HEK293 (cell line): ENCODE data around the gene STK11.

ENCODE experiments used
- GLIS1 ChIP-seq: fragments of 450-650 bp; formaldehyde crosslinking; IDR thresholded peaks from 2 replicates; pipeline ENCODE4 v1.5.1; 2016; ENCODE audit warnings: missing biosample characterization, missing genetic modification characterization
- SP3 ChIP-seq: fragments of 450-650 bp; formaldehyde crosslinking; IDR thresholded peaks from 2 replicates; pipeline ENCODE4 v1.5.1; 2016; ENCODE audit warnings: missing biosample characterization, missing genetic modification characterization
- TCF7L2 ChIP-seq: IDR thresholded peaks from 2 replicates; pipeline ENCODE4 v1.6.1; 2011; ENCODE audit warnings: low read depth, mild to moderate bottlenecking, inconsistent platforms, low read length, moderate library complexity, borderline replicate concordance
- ZBTB21 ChIP-seq: fragments of 450-650 bp; formaldehyde crosslinking; IDR thresholded peaks from 2 replicates; pipeline ENCODE4 v1.5.1; 2017; ENCODE audit warnings: missing biosample characterization, missing genetic modification characterization
- ZNF10 ChIP-seq: fragments of 450-650 bp; formaldehyde crosslinking; IDR thresholded peaks from 2 replicates; pipeline ENCODE4 v1.5.1; 2017; ENCODE audit warnings: missing biosample characterization, missing genetic modification characterization
- ZNF157 ChIP-seq: fragments of 450-650 bp; formaldehyde crosslinking; IDR thresholded peaks from 2 replicates; pipeline ENCODE4 v1.5.1; 2016; ENCODE audit warnings: missing biosample characterization, missing genetic modification characterization
- ZNF335 ChIP-seq: fragments of 450-650 bp; formaldehyde crosslinking; conservative IDR thresholded peaks from 2 replicates; pipeline ENCODE4 v1.5.1; 2016; ENCODE audit warnings: missing biosample characterization, missing genetic modification characterization
- ZNF394 ChIP-seq: fragments of 450-650 bp; formaldehyde crosslinking; IDR thresholded peaks from 2 replicates; pipeline ENCODE4 v1.5.1; 2016; ENCODE audit warnings: missing biosample characterization, missing genetic modification characterization, mild to moderate bottlenecking, moderate library complexity, borderline replicate concordance
- ZNF473 ChIP-seq: fragments of 450-650 bp; formaldehyde crosslinking; IDR thresholded peaks from 2 replicates; pipeline ENCODE4 v1.5.1; 2017; ENCODE audit warnings: missing biosample characterization, missing genetic modification characterization
- ZNF48 ChIP-seq: fragments of 450-650 bp; formaldehyde crosslinking; IDR thresholded peaks from 2 replicates; pipeline ENCODE4 v1.5.1; 2016; ENCODE audit warnings: missing biosample characterization, missing genetic modification characterization
- ZNF514 ChIP-seq: fragments of 450-650 bp; formaldehyde crosslinking; IDR thresholded peaks from 2 replicates; pipeline ENCODE4 v1.5.1; 2016; ENCODE audit warnings: missing biosample characterization, missing genetic modification characterization
- ZNF521 ChIP-seq: fragments of 450-650 bp; formaldehyde crosslinking; IDR thresholded peaks from 2 replicates; pipeline ENCODE4 v1.5.1; 2017; ENCODE audit warnings: missing biosample characterization, mild to moderate bottlenecking, missing genetic modification characterization
- ZNF530 ChIP-seq: fragments of 450-650 bp; formaldehyde crosslinking; IDR thresholded peaks from 2 replicates; pipeline ENCODE4 v1.5.1; 2016; ENCODE audit warnings: low read depth, missing biosample characterization, missing genetic modification characterization
- ZNF561 ChIP-seq: fragments of 450-650 bp; IDR thresholded peaks from 2 replicates; pipeline ENCODE4 v1.5.1; 2018; ENCODE audit warnings: missing biosample characterization, missing genetic modification characterization, borderline replicate concordance
- ZNF585B ChIP-seq: fragments of 450-650 bp; formaldehyde crosslinking; IDR thresholded peaks from 2 replicates; pipeline ENCODE4 v1.5.1; 2016; ENCODE audit warnings: missing biosample characterization, missing genetic modification characterization
- ZNF629 ChIP-seq: fragments of 450-650 bp; formaldehyde crosslinking; IDR thresholded peaks from 2 replicates; pipeline ENCODE4 v1.5.1; 2017; ENCODE audit warnings: missing biosample characterization, missing genetic modification characterization
- ZNF76 ChIP-seq: fragments of 450-650 bp; formaldehyde crosslinking; IDR thresholded peaks from 2 replicates; pipeline ENCODE4; 2016; ENCODE audit warnings: low read depth, missing biosample characterization, missing genetic modification characterization, borderline replicate concordance
- ZNF777 ChIP-seq: fragments of 450-650 bp; formaldehyde crosslinking; IDR thresholded peaks from 2 replicates; pipeline ENCODE4 v1.5.1; 2017; ENCODE audit warnings: missing biosample characterization, missing genetic modification characterization, borderline replicate concordance
- ZXDB ChIP-seq: fragments of 450-650 bp; formaldehyde crosslinking; IDR thresholded peaks from 2 replicates; pipeline ENCODE4 v1.5.1; 2016; ENCODE audit warnings: missing biosample characterization, missing genetic modification characterization
- TF ChIP-seq, protein P1 (sequence below): fragments of 450-650 bp; formaldehyde crosslinking; conservative IDR thresholded peaks from 2 replicates; pipeline ENCODE4 v1.5.1; 2016; ENCODE audit warnings: low read depth, missing biosample characterization, missing genetic modification characterization
- TF ChIP-seq, protein P2 (sequence below): fragments of 450-650 bp; formaldehyde crosslinking; IDR thresholded peaks from 2 replicates; pipeline ENCODE4 v1.5.1; 2016; ENCODE audit warnings: missing biosample characterization, missing genetic modification characterization
- TF ChIP-seq, protein P3 (sequence below): fragments of 450-650 bp; formaldehyde crosslinking; IDR thresholded peaks from 2 replicates; pipeline ENCODE4; 2016; ENCODE audit warnings: missing biosample characterization, missing genetic modification characterization
- TF ChIP-seq, protein P4 (sequence below): fragments of 450-650 bp; formaldehyde crosslinking; IDR thresholded peaks from 2 replicates; pipeline ENCODE4 v1.5.1; 2016; ENCODE audit warnings: missing biosample characterization, missing genetic modification characterization
- TF ChIP-seq, protein P5 (sequence below): fragments of 450-650 bp; formaldehyde crosslinking; IDR thresholded peaks from 2 replicates; pipeline ENCODE4 v1.5.1; 2016; ENCODE audit warnings: missing biosample characterization, missing genetic modification characterization

The STK11 gene

GRCh38 chr19:1269478-1270212 lies 64.1 kb downstream of the STK11 start (continued):
- TF ChIP-seq, protein P1, sequence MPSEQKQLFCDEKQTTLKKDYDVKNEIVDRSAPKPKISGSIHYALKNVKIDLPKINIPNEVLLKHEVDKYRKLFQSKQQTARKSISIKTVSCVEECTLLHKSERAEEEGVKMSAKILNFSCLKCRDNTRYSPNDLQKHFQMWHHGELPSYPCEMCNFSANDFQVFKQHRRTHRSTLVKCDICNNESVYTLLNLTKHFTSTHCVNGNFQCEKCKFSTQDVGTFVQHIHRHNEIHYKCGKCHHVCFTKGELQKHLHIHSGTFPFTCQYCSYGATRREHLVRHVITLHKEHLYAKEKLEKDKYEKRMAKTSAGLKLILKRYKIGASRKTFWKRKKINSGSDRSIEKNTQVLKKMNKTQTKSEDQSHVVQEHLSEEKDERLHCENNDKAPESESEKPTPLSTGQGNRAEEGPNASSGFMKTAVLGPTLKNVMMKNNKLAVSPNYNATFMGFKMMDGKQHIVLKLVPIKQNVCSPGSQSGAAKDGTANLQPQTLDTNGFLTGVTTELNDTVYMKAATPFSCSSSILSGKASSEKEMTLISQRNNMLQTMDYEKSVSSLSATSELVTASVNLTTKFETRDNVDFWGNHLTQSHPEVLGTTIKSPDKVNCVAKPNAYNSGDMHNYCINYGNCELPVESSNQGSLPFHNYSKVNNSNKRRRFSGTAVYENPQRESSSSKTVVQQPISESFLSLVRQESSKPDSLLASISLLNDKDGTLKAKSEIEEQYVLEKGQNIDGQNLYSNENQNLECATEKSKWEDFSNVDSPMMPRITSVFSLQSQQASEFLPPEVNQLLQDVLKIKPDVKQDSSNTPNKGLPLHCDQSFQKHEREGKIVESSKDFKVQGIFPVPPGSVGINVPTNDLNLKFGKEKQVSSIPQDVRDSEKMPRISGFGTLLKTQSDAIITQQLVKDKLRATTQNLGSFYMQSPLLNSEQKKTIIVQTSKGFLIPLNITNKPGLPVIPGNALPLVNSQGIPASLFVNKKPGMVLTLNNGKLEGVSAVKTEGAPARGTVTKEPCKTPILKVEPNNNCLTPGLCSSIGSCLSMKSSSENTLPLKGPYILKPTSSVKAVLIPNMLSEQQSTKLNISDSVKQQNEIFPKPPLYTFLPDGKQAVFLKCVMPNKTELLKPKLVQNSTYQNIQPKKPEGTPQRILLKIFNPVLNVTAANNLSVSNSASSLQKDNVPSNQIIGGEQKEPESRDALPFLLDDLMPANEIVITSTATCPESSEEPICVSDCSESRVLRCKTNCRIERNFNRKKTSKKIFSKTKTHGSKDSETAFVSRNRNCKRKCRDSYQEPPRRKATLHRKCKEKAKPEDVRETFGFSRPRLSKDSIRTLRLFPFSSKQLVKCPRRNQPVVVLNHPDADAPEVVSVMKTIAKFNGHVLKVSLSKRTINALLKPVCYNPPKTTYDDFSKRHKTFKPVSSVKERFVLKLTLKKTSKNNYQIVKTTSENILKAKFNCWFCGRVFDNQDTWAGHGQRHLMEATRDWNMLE (tag by site-specific recombination) = no peak
- no peak for TF ChIP-seq ZBTB21 (tag by site-specific recombination)
- TF ChIP-seq ZNF394 (tag by site-specific recombination) = peak; percentile 37; the same call in 1 of the 2 replicates
- TF ChIP-seq ZXDB = peak; percentile 70
- TF ChIP-seq ZNF777 (tag by site-specific recombination) = no peak
- no peak for TF ChIP-seq TCF7L2
- TF ChIP-seq ZNF48 = no peak
- TF ChIP-seq SP3 (tag by site-specific recombination) = peak; percentile 52; the same call in 1 of the 2 replicates
- TF ChIP-seq ZNF585B (tag by site-specific recombination) = no peak
- TF ChIP-seq ZNF76 (tag by site-specific recombination) = 0 out of 2 replicates have a peak, but pooled peaks have one; percentile 40
- TF ChIP-seq ZNF530 (tag by site-specific recombination) = no peak
- TF ChIP-seq ZNF335 (tag by site-specific recombination) = peak; percentile 54
- peak; percentile 59 for TF ChIP-seq ZNF629
- TF ChIP-seq ZNF561 = peak; percentile 90
- no peak for TF ChIP-seq ZNF521 (tag by site-specific recombination)
- TF ChIP-seq, protein P2, sequence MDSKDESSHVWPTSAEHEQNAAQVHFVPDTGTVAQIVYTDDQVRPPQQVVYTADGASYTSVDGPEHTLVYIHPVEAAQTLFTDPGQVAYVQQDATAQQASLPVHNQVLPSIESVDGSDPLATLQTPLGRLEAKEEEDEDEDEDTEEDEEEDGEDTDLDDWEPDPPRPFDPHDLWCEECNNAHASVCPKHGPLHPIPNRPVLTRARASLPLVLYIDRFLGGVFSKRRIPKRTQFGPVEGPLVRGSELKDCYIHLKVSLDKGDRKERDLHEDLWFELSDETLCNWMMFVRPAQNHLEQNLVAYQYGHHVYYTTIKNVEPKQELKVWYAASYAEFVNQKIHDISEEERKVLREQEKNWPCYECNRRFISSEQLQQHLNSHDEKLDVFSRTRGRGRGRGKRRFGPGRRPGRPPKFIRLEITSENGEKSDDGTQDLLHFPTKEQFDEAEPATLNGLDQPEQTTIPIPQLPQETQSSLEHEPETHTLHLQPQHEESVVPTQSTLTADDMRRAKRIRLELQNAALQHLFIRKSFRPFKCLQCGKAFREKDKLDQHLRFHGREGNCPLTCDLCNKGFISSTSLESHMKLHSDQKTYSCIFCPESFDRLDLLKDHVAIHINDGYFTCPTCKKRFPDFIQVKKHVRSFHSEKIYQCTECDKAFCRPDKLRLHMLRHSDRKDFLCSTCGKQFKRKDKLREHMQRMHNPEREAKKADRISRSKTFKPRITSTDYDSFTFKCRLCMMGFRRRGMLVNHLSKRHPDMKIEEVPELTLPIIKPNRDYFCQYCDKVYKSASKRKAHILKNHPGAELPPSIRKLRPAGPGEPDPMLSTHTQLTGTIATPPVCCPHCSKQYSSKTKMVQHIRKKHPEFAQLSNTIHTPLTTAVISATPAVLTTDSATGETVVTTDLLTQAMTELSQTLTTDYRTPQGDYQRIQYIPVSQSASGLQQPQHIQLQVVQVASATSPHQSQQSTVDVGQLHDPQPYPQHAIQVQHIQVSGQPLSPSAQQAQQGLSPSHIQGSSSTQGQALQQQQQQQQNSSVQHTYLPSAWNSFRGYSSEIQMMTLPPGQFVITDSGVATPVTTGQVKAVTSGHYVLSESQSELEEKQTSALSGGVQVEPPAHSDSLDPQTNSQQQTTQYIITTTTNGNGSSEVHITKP = no peak
- TF ChIP-seq, protein P3, sequence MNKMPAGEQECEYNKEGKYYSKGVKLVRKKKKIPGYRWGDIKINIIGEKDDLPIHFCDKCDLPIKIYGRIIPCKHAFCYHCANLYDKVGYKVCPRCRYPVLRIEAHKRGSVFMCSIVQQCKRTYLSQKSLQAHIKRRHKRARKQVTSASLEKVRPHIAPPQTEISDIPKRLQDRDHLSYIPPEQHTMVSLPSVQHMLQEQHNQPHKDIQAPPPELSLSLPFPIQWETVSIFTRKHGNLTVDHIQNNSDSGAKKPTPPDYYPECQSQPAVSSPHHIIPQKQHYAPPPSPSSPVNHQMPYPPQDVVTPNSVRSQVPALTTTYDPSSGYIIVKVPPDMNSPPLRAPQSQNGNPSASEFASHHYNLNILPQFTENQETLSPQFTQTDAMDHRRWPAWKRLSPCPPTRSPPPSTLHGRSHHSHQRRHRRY (tag by site-specific recombination) = peak; percentile 81
- TF ChIP-seq, protein P4, sequence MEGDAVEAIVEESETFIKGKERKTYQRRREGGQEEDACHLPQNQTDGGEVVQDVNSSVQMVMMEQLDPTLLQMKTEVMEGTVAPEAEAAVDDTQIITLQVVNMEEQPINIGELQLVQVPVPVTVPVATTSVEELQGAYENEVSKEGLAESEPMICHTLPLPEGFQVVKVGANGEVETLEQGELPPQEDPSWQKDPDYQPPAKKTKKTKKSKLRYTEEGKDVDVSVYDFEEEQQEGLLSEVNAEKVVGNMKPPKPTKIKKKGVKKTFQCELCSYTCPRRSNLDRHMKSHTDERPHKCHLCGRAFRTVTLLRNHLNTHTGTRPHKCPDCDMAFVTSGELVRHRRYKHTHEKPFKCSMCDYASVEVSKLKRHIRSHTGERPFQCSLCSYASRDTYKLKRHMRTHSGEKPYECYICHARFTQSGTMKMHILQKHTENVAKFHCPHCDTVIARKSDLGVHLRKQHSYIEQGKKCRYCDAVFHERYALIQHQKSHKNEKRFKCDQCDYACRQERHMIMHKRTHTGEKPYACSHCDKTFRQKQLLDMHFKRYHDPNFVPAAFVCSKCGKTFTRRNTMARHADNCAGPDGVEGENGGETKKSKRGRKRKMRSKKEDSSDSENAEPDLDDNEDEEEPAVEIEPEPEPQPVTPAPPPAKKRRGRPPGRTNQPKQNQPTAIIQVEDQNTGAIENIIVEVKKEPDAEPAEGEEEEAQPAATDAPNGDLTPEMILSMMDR (tag by site-specific recombination) = peak; percentile 84
- peak; percentile 76; the same call in 1 of the 2 replicates for TF ChIP-seq GLIS1 (tag by site-specific recombination)
- TF ChIP-seq ZNF10 (tag by site-specific recombination) = no peak
- no peak for TF ChIP-seq ZNF473
- no peak for TF ChIP-seq ZNF157 (tag by site-specific recombination)
- TF ChIP-seq, protein P5, sequence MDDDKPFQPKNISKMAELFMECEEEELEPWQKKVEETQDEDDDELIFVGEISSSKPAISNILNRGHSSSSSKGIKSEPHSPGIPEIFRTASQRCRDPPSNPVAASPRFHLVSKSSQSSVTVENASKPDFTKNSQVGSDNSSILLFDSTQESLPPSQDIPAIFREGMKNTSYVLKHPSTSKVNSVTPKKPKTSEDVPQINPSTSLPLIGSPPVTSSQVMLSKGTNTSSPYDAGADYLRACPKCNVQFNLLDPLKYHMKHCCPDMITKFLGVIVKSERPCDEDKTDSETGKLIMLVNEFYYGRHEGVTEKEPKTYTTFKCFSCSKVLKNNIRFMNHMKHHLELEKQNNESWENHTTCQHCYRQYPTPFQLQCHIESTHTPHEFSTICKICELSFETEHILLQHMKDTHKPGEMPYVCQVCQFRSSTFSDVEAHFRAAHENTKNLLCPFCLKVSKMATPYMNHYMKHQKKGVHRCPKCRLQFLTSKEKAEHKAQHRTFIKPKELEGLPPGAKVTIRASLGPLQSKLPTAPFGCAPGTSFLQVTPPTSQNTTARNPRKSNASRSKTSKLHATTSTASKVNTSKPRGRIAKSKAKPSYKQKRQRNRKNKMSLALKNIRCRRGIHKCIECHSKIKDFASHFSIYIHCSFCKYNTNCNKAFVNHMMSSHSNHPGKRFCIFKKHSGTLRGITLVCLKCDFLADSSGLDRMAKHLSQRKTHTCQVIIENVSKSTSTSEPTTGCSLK = no peak
- no peak for TF ChIP-seq ZNF514
